ENCODE results near the gene GPR61. TPM values are rescaled to one million over a fixed set of nuclear protein-coding genes. Genes with fewer than 3 reads are reported as not detected.
A peak's percentile ranks its signal among the peaks of the same experiment; 100 is the strongest.

Gene GPR61
- total and polyA plus RNA-seq, 9 of the 15 experiments (the other 6 are each of a cell fraction or from before 2014, with no cell fraction given), result 0.04 to 1.1 (median 0.25) TPM; not detected in 4

GRCh38 chr1:109490934-109491302 is 48.8 kb upstream of the GPR61 start:
- ChIA-PET CTCF (ENCODE audit: low intra/inter-chr PET ratio) (interaction anchor here (0.6 to 6.9 kb wide), 3 partner anchors 41 to 89 kb away, joined by 3 to 131 read pairs (median 3); no protein-coding TSS in a partner anchor), POLR2A (interaction anchor here (0.6 to 1.9 kb wide), 7 partner anchors 32 to 760 kb away, joined by 3 to 17 read pairs (median 3); no protein-coding TSS in a partner anchor)
- intact Hi-C loops (cut with micrococcal nuclease) (loop anchor here (1.0 to 5.0 kb wide), 2 partner anchors 41 to 214 kb away; no protein-coding TSS in a partner anchor), in situ Hi-C loops (cut with MboI) (no loop called here)
- H3K4me2 ChIP-seq (ENCODE audit: insufficient read depth, low read length), result no peak overlapping the region
- FAIRE-seq (no peak), DNase-seq (ENCODE audit: extremely low read depth in 1 of 4, low spot score in 3 of 4) (no peak), ATAC-seq (no peak)
- no peak overlapping the region for H2AFZ ChIP-seq (ENCODE audit: low read depth, low read length)
- no peaks in the 10 kb centered on the region for H3K27me3 ChIP-seq (ENCODE audit: control insufficient read depth in 2 of 2, insufficient read depth in 2 of 2, low read length in 2 of 2)
- H3K27ac ChIP-seq (ENCODE audit: extremely low read depth, low read depth, low read length), result no peak overlapping the region
- H4K20me1 ChIP-seq (replicated peaks; ENCODE audit: control insufficient read depth, insufficient read depth, low read length), result no peaks in the 10 kb centered on the region; the same call in 1 of the 2 replicates
- no peaks in the 10 kb centered on the region for H3K9me1 ChIP-seq (ENCODE audit: control insufficient read depth, insufficient read depth, low read length)
- WGBS (ENCODE audit: insufficient coverage, low coverage, missing lambda C conversion rate), result 68% methylated on average over 11 of the region's 11 CpGs
- H3K9ac ChIP-seq (ENCODE audit: insufficient read depth in 1 of 2, low read depth in 2 of 2, low read length in 2 of 2), result peak overlapping the region in 1 of 2 experiments; percentile 0; a peak in 2 of 4 replicates
- H3K79me2 ChIP-seq (ENCODE audit: control insufficient read depth, insufficient read depth, low read length), result peaks cover 5% of the 10 kb centered on the region; the same call in 1 of the 3 replicates
- no TSS peak for BruUV-seq (replicated peaks)
- TF ChIP-seq XRCC5 (IDR thresholded peaks at IDR 0.05; ENCODE audit: low read depth, low read length), result peak; percentile 11; the same call in 1 of the 2 replicates
- TF ChIP-seq ETS1 (conservative IDR thresholded peaks at IDR 0.05; ENCODE audit: control insufficient read depth, low read depth, low read length), result no peak
- no peak for TF ChIP-seq BRCA1 (IDR thresholded peaks at IDR 0.05)
- TF ChIP-seq BRCA1 (CRISPR knock-in tag; IDR thresholded peaks at IDR 0.05), result 0 out of 2 replicates have a peak, but pooled peaks have one; percentile 42
- 0 out of 6 replicates have a peak, but pooled peaks of 1 of the 3 experiments have one; percentile 21 for TF ChIP-seq CTCF (IDR thresholded peaks at IDR 0.05 in 2 of 3, conservative IDR thresholded peaks at IDR 0.05 in 1 of 3; ENCODE audit: insufficient read depth in 2 of 3, low read depth in 1 of 3, low read length in 3 of 3)
- TF ChIP-seq NR2C2 (CRISPR knock-in tag; IDR thresholded peaks at IDR 0.05), result 0 out of 2 replicates have a peak, but pooled peaks have one; percentile 20
- no peak for TF ChIP-seq NR2C2 (tag; IDR thresholded peaks at IDR 0.05)
- TF ChIP-seq NEUROD1 (IDR thresholded peaks at IDR 0.05; ENCODE audit: borderline replicate concordance, low read depth, low read length, partially characterized antibody), result peak; percentile 6
- peaks cover 13 to 26% of the 10 kb centered on the region in 2 experiments; a peak in 4 of 5 replicates for H3K4me1 ChIP-seq (replicated peaks in 1 of 2; ENCODE audit: control insufficient read depth in 2 of 2, insufficient read depth in 2 of 2, low read length in 2 of 2)
- peaks cover 58% of the 10 kb centered on the region; the same call in 2 of the 3 replicates for H3K36me3 ChIP-seq (ENCODE audit: control insufficient read depth, insufficient read depth, low read length)
- H3K9me3 ChIP-seq (replicated peaks; ENCODE audit: control insufficient read depth, insufficient read depth, low read depth, low read length), result no peaks in the 10 kb centered on the region
- no peak overlapping the region for H3K4me3 ChIP-seq

Data from K562 (cell line).